Activated naive CD4-positive, alpha-beta T cell treated with anti-CD3 and anti-CD28 coated beads, Interleukin-2, amount 50 U/mL, for 72 hours (primary cell): ENCODE data around the gene MTRR. TPM values are rescaled to one million over a fixed set of nuclear protein-coding genes. Genes with fewer than 3 reads are reported as not detected.

Source experiments
- ATAC-seq, 2 donors: fragments of 150-1000 bp; cut with Tn5 transposase; 2 replicates each; pipeline ENCODE4 v1.10.0; 2021; ENCODE audit warnings: mild to moderate bottlenecking in 2 of 2, moderate library complexity in 2 of 2
- DNase-seq, 2 donors: peaks; one replicate each; pipeline ENCODE4 v3.0.0; 2021 to 2022; ENCODE audit warnings: low spot score in 2 of 2
- H3K27ac Mint-ChIP-seq, 2 donors: one replicate each; pipeline ENCODE4 v1.8.0; 2022; ENCODE audit warnings: mild to moderate bottlenecking in 2 of 2, mixed read lengths in 2 of 2
- H3K36me3 Mint-ChIP-seq, 2 donors: one replicate each; pipeline ENCODE4 v1.8.0; 2022; ENCODE audit warnings: mixed read lengths in 2 of 2
- H3K9me3 Mint-ChIP-seq, 2 donors: one replicate each; pipeline ENCODE4 v1.8.0; 2022; ENCODE audit warnings: mixed read lengths in 2 of 2
- total RNA-seq, 2 donors: library from RNA; stranded (reverse); gene quantifications; one replicate each; pipeline ENCODE4 v1.2.3, GENCODE V29; 2022

The MTRR gene
- 10 to 100 TPM; 24.5 to 42.9 TPM for total RNA-seq

- H3K27ac Mint-ChIP-seq = peak within 1 kb of the TSS; percentile 85 to 96
- DNase-seq (peak; percentile 82 to 87), ATAC-seq (peak; percentile 98 to 100)
- H3K9me3 Mint-ChIP-seq = no peaks in the 10 kb centered on the region
- peaks cover 10 to 20% of the 10 kb centered on the region in 2 donors for H3K36me3 Mint-ChIP-seq
Observed at GRCh38 chr5:7868773-7869473, at the start of gene MTRR, which contains the start of gene FASTKD3. MTRR (plus strand) TSS chr5:7869148; CDS start chr5:7870795, 1,647 bp downstream. FASTKD3 (minus strand) TSS chr5:7869031; CDS start chr5:7868083, 948 bp downstream.

- ATAC-seq (no peak), DNase-seq (no peak)
- Mint-ChIP-seq H3K9me3 (no peaks in the 10 kb centered on the region), H3K27ac (no peak overlapping the region), H3K36me3 (no peaks in the 10 kb centered on the region)
Observed at GRCh38 chr5:7822449-7822848, 46.5 kb upstream of the MTRR start.

GRCh38 chr5:7823594-7823993 is 45.4 kb upstream of the MTRR start:
- H3K36me3 Mint-ChIP-seq = no peaks in the 10 kb centered on the region
- ATAC-seq = no peak
- no peak overlapping the region for H3K27ac Mint-ChIP-seq
- DNase-seq = no peak
- no peaks in the 10 kb centered on the region for H3K9me3 Mint-ChIP-seq

- Mint-ChIP-seq H3K27ac (no peak overlapping the region), H3K9me3 (no peaks in the 10 kb centered on the region), H3K36me3 (no peaks in the 10 kb centered on the region)
- DNase-seq = no peak
- ATAC-seq = no peak
Observed at GRCh38 chr5:7824995-7825394, 44.0 kb upstream of the MTRR start.

GRCh38 chr5:7825630-7826029 is 43.3 kb upstream of the MTRR start:
- H3K27ac Mint-ChIP-seq = no peak overlapping the region
- no peaks in the 10 kb centered on the region for H3K9me3 Mint-ChIP-seq
- H3K36me3 Mint-ChIP-seq = no peaks in the 10 kb centered on the region

GRCh38 chr5:7827610-7828009 is 41.3 kb upstream of the MTRR start:
- ATAC-seq (no peak), DNase-seq (no peak)
- H3K36me3 Mint-ChIP-seq = no peaks in the 10 kb centered on the region
- no peak overlapping the region for H3K27ac Mint-ChIP-seq
- H3K9me3 Mint-ChIP-seq = no peaks in the 10 kb centered on the region

More at GRCh38 chr5:7825630-7826029, 43.3 kb upstream of the MTRR start:
- DNase-seq = no peak
- no peak for ATAC-seq

- Mint-ChIP-seq H3K9me3 (no peaks in the 10 kb centered on the region), H3K36me3 (no peaks in the 10 kb centered on the region), H3K27ac (no peak overlapping the region)
- ATAC-seq = no peak
- no peak for DNase-seq
Observed at GRCh38 chr5:7828269-7828668, 40.7 kb upstream of the MTRR start.

GRCh38 chr5:7834982-7835381 is 34.0 kb upstream of the MTRR start:
- Mint-ChIP-seq H3K27ac (no peak overlapping the region), H3K9me3 (no peaks in the 10 kb centered on the region), H3K36me3 (peaks cover 0 to under 1% of the 10 kb centered on the region in 2 donors)
- no peak for ATAC-seq
- no peak for DNase-seq

GRCh38 chr5:7837403-7837802 is 31.5 kb upstream of the MTRR start:
- Mint-ChIP-seq H3K36me3 (peaks cover 7 to 12% of the 10 kb centered on the region in 2 donors), H3K27ac (no peak overlapping the region), H3K9me3 (no peaks in the 10 kb centered on the region)
- no peak for DNase-seq
- no peak for ATAC-seq

GRCh38 chr5:7842531-7842930 is 26.4 kb upstream of the MTRR start:
- DNase-seq = no peak
- Mint-ChIP-seq H3K36me3 (peaks cover 7 to 12% of the 10 kb centered on the region in 2 donors), H3K27ac (no peak overlapping the region), H3K9me3 (no peaks in the 10 kb centered on the region)
- no peak for ATAC-seq

- Mint-ChIP-seq H3K9me3 (no peaks in the 10 kb centered on the region), H3K36me3 (peaks cover 7 to 12% of the 10 kb centered on the region in 2 donors), H3K27ac (no peak overlapping the region)
- ATAC-seq (no peak), DNase-seq (no peak)
Observed at GRCh38 chr5:7844901-7845300, 24.0 kb upstream of the MTRR start.

- H3K36me3 Mint-ChIP-seq = peaks cover 1 to 11% of the 10 kb centered on the region in 2 donors
- DNase-seq = no peak
- no peaks in the 10 kb centered on the region for H3K9me3 Mint-ChIP-seq
- H3K27ac Mint-ChIP-seq = no peak overlapping the region
- ATAC-seq = no peak
Observed at GRCh38 chr5:7845557-7845956, 23.4 kb upstream of the MTRR start.

- DNase-seq = no peak
- no peak for ATAC-seq
- Mint-ChIP-seq H3K9me3 (no peaks in the 10 kb centered on the region), H3K36me3 (peaks cover 0 to 3% of the 10 kb centered on the region in 2 donors), H3K27ac (no peak overlapping the region)
Observed at GRCh38 chr5:7846327-7846726, 22.6 kb upstream of the MTRR start.

GRCh38 chr5:7848296-7848695 is 20.7 kb upstream of the MTRR start:
- H3K36me3 Mint-ChIP-seq = peaks cover 0 to 4% of the 10 kb centered on the region in 2 donors
- H3K9me3 Mint-ChIP-seq = peaks cover 5 to 10% of the 10 kb centered on the region in 2 donors
- ATAC-seq (no peak), DNase-seq (no peak)
- H3K27ac Mint-ChIP-seq = no peak overlapping the region

- peaks cover 5 to 11% of the 10 kb centered on the region in 2 donors for H3K9me3 Mint-ChIP-seq
- DNase-seq = no peak
- peaks cover 0 to 4% of the 10 kb centered on the region in 2 donors for H3K36me3 Mint-ChIP-seq
- H3K27ac Mint-ChIP-seq = no peak overlapping the region
- peak; percentile 45 to 48 for ATAC-seq
Observed at GRCh38 chr5:7849681-7850394, 19.1 kb upstream of the MTRR start.

GRCh38 chr5:7850395-7851239 is 18.3 kb upstream of the MTRR start, which contains the start of gene CFAP90:
CFAP90 (minus strand) TSS chr5:7851133; CDS start chr5:7851021, 112 bp downstream.
- DNase-seq = no peak
- Mint-ChIP-seq H3K36me3 (peaks cover 0 to 4% of the 10 kb centered on the region in 2 donors), H3K27ac (no peak within 1 kb of the TSS), H3K9me3 (peaks cover 5 to 11% of the 10 kb centered on the region in 2 donors)
- ATAC-seq = peak; percentile 46 to 51

GRCh38 chr5:7851240-7851592 is 17.7 kb upstream of the MTRR start:
- no peak for ATAC-seq
- no peak for DNase-seq
- peaks cover 5 to 11% of the 10 kb centered on the region in 2 donors for H3K9me3 Mint-ChIP-seq
- H3K36me3 Mint-ChIP-seq = peaks cover 0 to 4% of the 10 kb centered on the region in 2 donors
- no peak overlapping the region for H3K27ac Mint-ChIP-seq
